ENCODE measurements around the gene HSD11B1L.
A peak's percentile ranks its signal among the peaks of the same experiment; 100 is the strongest.

The HSD11B1L gene

GRCh38 chr19:5635427-5635826 is 45.4 kb upstream of the HSD11B1L start:
- H2BK5ac ChIP-seq (ENCODE audit: low read depth, low read length, poor library complexity, severe bottlenecking), result no peak overlapping the region
- no peak overlapping the region for H3K4ac ChIP-seq (ENCODE audit: low read depth in 1 of 2, low read length in 2 of 2)
- H2BK12ac ChIP-seq (ENCODE audit: low read length in 2 of 2), result no peak overlapping the region
- H3K9me3 ChIP-seq (ENCODE audit: control insufficient read depth, low read length), result no peaks in the 10 kb centered on the region
- H3K9ac ChIP-seq (ENCODE audit: low read length), result no peak overlapping the region
- no peak overlapping the region for H3K4me3 ChIP-seq (ENCODE audit: insufficient read depth in 1 of 2, low read depth in 1 of 2, low read length in 2 of 2)
- H2BK15ac ChIP-seq (ENCODE audit: low read depth, poor library complexity, severe bottlenecking), result no peak overlapping the region
- peaks cover 2% of the 10 kb centered on the region for H3K79me1 ChIP-seq (replicated peaks; ENCODE audit: low read length, poor library complexity, severe bottlenecking)
- H3K4me2 ChIP-seq (ENCODE audit: low read length, poor library complexity, severe bottlenecking), result no peak overlapping the region
- peak overlapping the region; percentile 37 for H4K8ac ChIP-seq (ENCODE audit: low read length)
- H3K23ac ChIP-seq (ENCODE audit: low read length in 2 of 2), result no peak overlapping the region
- no peak overlapping the region for H3K18ac ChIP-seq (ENCODE audit: low read depth in 1 of 2, low read length in 2 of 2)
- H3K27ac ChIP-seq (ENCODE audit: low read length, poor library complexity, severe bottlenecking), result no peak overlapping the region
- no peaks in the 10 kb centered on the region for H3K27me3 ChIP-seq (ENCODE audit: control insufficient read depth in 1 of 2, insufficient read depth in 1 of 2, low read length in 2 of 2)
- H4K91ac ChIP-seq (ENCODE audit: low read length), result no peak overlapping the region
- H3K36me3 ChIP-seq (ENCODE audit: control insufficient read depth in 1 of 2, insufficient read depth in 2 of 2, low read depth in 1 of 2, low read length in 2 of 2), result peaks cover 3 to 15% of the 10 kb centered on the region in 2 experiments
- WGBS, result 100% methylated on average over 6 of the region's 6 CpGs
- no peak overlapping the region for H2AK5ac ChIP-seq (ENCODE audit: low read length, severe bottlenecking)
- no peak overlapping the region for H2AFZ ChIP-seq (ENCODE audit: low read depth, low read length)
- DNase-seq, result no peak
- H3K14ac ChIP-seq (ENCODE audit: low read length in 2 of 2), result no peak overlapping the region
- no peak overlapping the region for H2BK120ac ChIP-seq (ENCODE audit: low read depth, low read length)
- peaks cover 5% of the 10 kb centered on the region for H3K4me1 ChIP-seq (ENCODE audit: control insufficient read depth, insufficient read depth, low read depth, low read length)

- Histone ChIP-seq H2BK5ac (ENCODE audit: low read depth, low read length, poor library complexity, severe bottlenecking) (no peak overlapping the region), H3K18ac (ENCODE audit: low read depth in 1 of 2, low read length in 2 of 2) (no peak overlapping the region), H3K4me3 (ENCODE audit: insufficient read depth in 1 of 2, low read depth in 1 of 2, low read length in 2 of 2) (no peak overlapping the region), H3K27ac (ENCODE audit: low read length, poor library complexity, severe bottlenecking) (no peak overlapping the region), H3K4me2 (ENCODE audit: low read length, poor library complexity, severe bottlenecking) (no peak overlapping the region), H3K4ac (ENCODE audit: low read depth in 1 of 2, low read length in 2 of 2) (no peak overlapping the region), H4K8ac (ENCODE audit: low read length) (no peak overlapping the region), H3K23ac (ENCODE audit: low read length in 2 of 2) (no peak overlapping the region), H4K91ac (ENCODE audit: low read length) (no peak overlapping the region), H2BK120ac (ENCODE audit: low read depth, low read length) (no peak overlapping the region), H3K9ac (ENCODE audit: low read length) (no peak overlapping the region), H3K79me1 (replicated peaks; ENCODE audit: low read length, poor library complexity, severe bottlenecking) (peaks cover 5% of the 10 kb centered on the region), H3K27me3 (ENCODE audit: control insufficient read depth in 1 of 2, insufficient read depth in 1 of 2, low read length in 2 of 2) (no peaks in the 10 kb centered on the region), H2BK15ac (ENCODE audit: low read depth, poor library complexity, severe bottlenecking) (no peak overlapping the region), H3K4me1 (ENCODE audit: control insufficient read depth, insufficient read depth, low read depth, low read length) (peaks cover 2% of the 10 kb centered on the region), H3K9me3 (ENCODE audit: control insufficient read depth, low read length) (no peaks in the 10 kb centered on the region), H2BK12ac (ENCODE audit: low read length in 2 of 2) (no peak overlapping the region), H3K14ac (ENCODE audit: low read length in 2 of 2) (no peak overlapping the region), H3K36me3 (ENCODE audit: control insufficient read depth in 1 of 2, insufficient read depth in 2 of 2, low read depth in 1 of 2, low read length in 2 of 2) (peaks cover 18 to 34% of the 10 kb centered on the region in 2 experiments), H2AK5ac (ENCODE audit: low read length, severe bottlenecking) (no peak overlapping the region), H2AFZ (ENCODE audit: low read depth, low read length) (no peak overlapping the region)
- no CpG with 5 or more reads among the region's 1 CpG for WGBS
- DNase-seq, result no peak
These were observed 42.9 kb upstream of the HSD11B1L start for GRCh38 chr19:5637971-5638370.

GRCh38 chr19:5641171-5641570 is 39.7 kb upstream of the HSD11B1L start:
- Histone ChIP-seq H3K18ac (ENCODE audit: low read depth in 1 of 2, low read length in 2 of 2) (no peak overlapping the region), H3K27me3 (ENCODE audit: control insufficient read depth in 1 of 2, insufficient read depth in 1 of 2, low read length in 2 of 2) (no peaks in the 10 kb centered on the region), H3K4me1 (ENCODE audit: control insufficient read depth, insufficient read depth, low read depth, low read length) (peaks cover 2% of the 10 kb centered on the region), H3K4me2 (ENCODE audit: low read length, poor library complexity, severe bottlenecking) (no peak overlapping the region), H3K4ac (ENCODE audit: low read depth in 1 of 2, low read length in 2 of 2) (no peak overlapping the region), H3K27ac (ENCODE audit: low read length, poor library complexity, severe bottlenecking) (no peak overlapping the region), H4K8ac (ENCODE audit: low read length) (no peak overlapping the region), H3K79me1 (replicated peaks; ENCODE audit: low read length, poor library complexity, severe bottlenecking) (peaks cover 9% of the 10 kb centered on the region), H3K4me3 (ENCODE audit: insufficient read depth in 1 of 2, low read depth in 1 of 2, low read length in 2 of 2) (no peak overlapping the region), H4K91ac (ENCODE audit: low read length) (no peak overlapping the region), H3K9ac (ENCODE audit: low read length) (no peak overlapping the region), H3K36me3 (ENCODE audit: control insufficient read depth in 1 of 2, insufficient read depth in 2 of 2, low read depth in 1 of 2, low read length in 2 of 2) (peaks cover 23 to 55% of the 10 kb centered on the region in 2 experiments), H2BK5ac (ENCODE audit: low read depth, low read length, poor library complexity, severe bottlenecking) (no peak overlapping the region), H2BK15ac (ENCODE audit: low read depth, poor library complexity, severe bottlenecking) (no peak overlapping the region), H2BK120ac (ENCODE audit: low read depth, low read length) (no peak overlapping the region), H2AK5ac (ENCODE audit: low read length, severe bottlenecking) (no peak overlapping the region), H2BK12ac (ENCODE audit: low read length in 2 of 2) (no peak overlapping the region), H3K23ac (ENCODE audit: low read length in 2 of 2) (no peak overlapping the region), H2AFZ (ENCODE audit: low read depth, low read length) (no peak overlapping the region), H3K9me3 (ENCODE audit: control insufficient read depth, low read length) (no peaks in the 10 kb centered on the region), H3K14ac (ENCODE audit: low read length in 2 of 2) (no peak overlapping the region)
- WGBS, result 91% methylated on average over 4 of the region's 4 CpGs
- DNase-seq, result no peak

- no peak overlapping the region for H3K27ac ChIP-seq (ENCODE audit: low read length, poor library complexity, severe bottlenecking)
- peaks cover 3% of the 10 kb centered on the region for H3K4me1 ChIP-seq (ENCODE audit: control insufficient read depth, insufficient read depth, low read depth, low read length)
- no peaks in the 10 kb centered on the region for H3K27me3 ChIP-seq (ENCODE audit: control insufficient read depth in 1 of 2, insufficient read depth in 1 of 2, low read length in 2 of 2)
- H2AK5ac ChIP-seq (ENCODE audit: low read length, severe bottlenecking), result no peak overlapping the region
- H3K79me1 ChIP-seq (replicated peaks; ENCODE audit: low read length, poor library complexity, severe bottlenecking), result peaks cover 16% of the 10 kb centered on the region
- 100% methylated on average over 2 of the region's 2 CpGs for WGBS
- no peak overlapping the region for H2BK12ac ChIP-seq (ENCODE audit: low read length in 2 of 2)
- no peak for DNase-seq
- H3K23ac ChIP-seq (ENCODE audit: low read length in 2 of 2), result no peak overlapping the region
- H3K18ac ChIP-seq (ENCODE audit: low read depth in 1 of 2, low read length in 2 of 2), result no peak overlapping the region
- H3K4me3 ChIP-seq (ENCODE audit: insufficient read depth in 1 of 2, low read depth in 1 of 2, low read length in 2 of 2), result no peak overlapping the region
- H3K4me2 ChIP-seq (ENCODE audit: low read length, poor library complexity, severe bottlenecking), result no peak overlapping the region
- no peaks in the 10 kb centered on the region for H3K9me3 ChIP-seq (ENCODE audit: control insufficient read depth, low read length)
- H2BK120ac ChIP-seq (ENCODE audit: low read depth, low read length), result no peak overlapping the region
- no peak overlapping the region for H3K4ac ChIP-seq (ENCODE audit: low read depth in 1 of 2, low read length in 2 of 2)
- H3K36me3 ChIP-seq (ENCODE audit: control insufficient read depth in 1 of 2, insufficient read depth in 2 of 2, low read depth in 1 of 2, low read length in 2 of 2), result peaks cover 29 to 65% of the 10 kb centered on the region in 2 experiments
- H3K14ac ChIP-seq (ENCODE audit: low read length in 2 of 2), result no peak overlapping the region
- no peak overlapping the region for H4K8ac ChIP-seq (ENCODE audit: low read length)
- H2AFZ ChIP-seq (ENCODE audit: low read depth, low read length), result no peak overlapping the region
- no peak overlapping the region for H2BK15ac ChIP-seq (ENCODE audit: low read depth, poor library complexity, severe bottlenecking)
- no peak overlapping the region for H3K9ac ChIP-seq (ENCODE audit: low read length)
- no peak overlapping the region for H4K91ac ChIP-seq (ENCODE audit: low read length)
- no peak overlapping the region for H2BK5ac ChIP-seq (ENCODE audit: low read depth, low read length, poor library complexity, severe bottlenecking)
These were observed 38.6 kb upstream of the HSD11B1L start for GRCh38 chr19:5642204-5642603.
